Esophagus muscularis mucosa (tissue), 4 donors: Measurements from ENCODE around the gene EHF. TPM values are rescaled to one million over a fixed set of nuclear protein-coding genes. Genes with fewer than 3 reads are reported as not detected.

Experiments
- DNase-seq: peaks from one replicate; pipeline ENCODE4 v3.0.0-alpha.2; 2017; ENCODE audit errors: extremely low spot score
- H3K27ac ChIP-seq, 4 donors: fragments of 200-600 bp; sonication (generic); replicated peaks in 1 of 4; 1 replicate in 3 of 4; 2 replicates in 1 of 4; pipeline ENCODE4 v1.5.1; 2016 to 2019; ENCODE audit warnings: mild to moderate bottlenecking in 1 of 4
- H3K27me3 ChIP-seq, 4 donors: fragments of 200-600 bp; sonication (generic); one replicate each; pipeline versions ENCODE4 v1.5.1 to v1.6.0; 2016 to 2019
- H3K36me3 ChIP-seq, 4 donors: fragments of 200-600 bp; sonication (generic); one replicate each; pipeline ENCODE4 v1.5.1; 2016 to 2019
- H3K4me1 ChIP-seq, 4 donors: fragments of 200-600 bp; sonication (generic); one replicate each; pipeline ENCODE4 v1.5.1; 2016 to 2019
- H3K4me3 ChIP-seq, 4 donors: fragments of 200-600 bp; sonication (generic); 1 replicate in 2 of 4; 2 replicates in 2 of 4; pipeline ENCODE4 v1.5.1; 2016 to 2019; ENCODE audit warnings: mild to moderate bottlenecking in 4 of 4, moderate library complexity in 1 of 4
- H3K9me3 ChIP-seq, 4 donors: fragments of 200-600 bp; sonication (generic); 1 replicate in 3 of 4; 2 replicates in 1 of 4; pipeline ENCODE4 v1.5.1; 2016 to 2019
- CTCF ChIP-seq, 3 experiments: fragments of 200-600 bp in 2 of 3; fragments of 450-650 bp in 1 of 3; sonication (generic) in 2 of 3; IDR thresholded peaks; one replicate each; pipeline ENCODE4 v1.5.1; 2017 to 2019; ENCODE audit warnings: antibody characterized with exemption in 3 of 3, mild to moderate bottlenecking in 2 of 3, moderate library complexity in 1 of 3
- EP300 ChIP-seq: sonication (generic); formaldehyde crosslinking; IDR thresholded peaks from one replicate; pipeline ENCODE4 v1.6.1; 2017; ENCODE audit warnings: antibody characterized with exemption
- POLR2A ChIP-seq: fragments of 450-650 bp; IDR thresholded peaks from one replicate; pipeline ENCODE4 v1.6.1; 2017; ENCODE audit warnings: antibody characterized with exemption, moderate library complexity, mild to moderate bottlenecking, low read depth
- POLR2AphosphoS5 ChIP-seq, 2 donors: sonication (generic); formaldehyde crosslinking; IDR thresholded peaks; one replicate each; pipeline ENCODE4 v1.6.1; 2017; ENCODE audit warnings: antibody characterized with exemption in 2 of 2
- WGBS: methylation state at CpG from one replicate; pipeline ENCODE4 v1.1.5; 2018; 5-methylcytosine and 5-hydroxymethylcytosine counted together
- intact Hi-C: fragments of 100-400 bp; cut with DNase I; formaldehyde crosslinking; loops from one replicate; pipeline ENCODE4 v1.15.1; 2023
- total RNA-seq, 4 donors: library from RNA; depleted of rRNA; stranded (reverse); fragments of >200 nt; gene quantifications; one replicate each; pipeline versions ENCODE4 v1.1.0 to v1.2.1, GENCODE V29; 2016

EHF gene
- total RNA-seq, 4 donors from 2014 or later = 0.42 to 0.52 TPM; not detected in 2

- Histone ChIP-seq H3K27me3 (no peaks in the 10 kb centered on the region), H3K4me3 (no peak overlapping the region), H3K36me3 (no peaks in the 10 kb centered on the region), H3K4me1 (peaks cover 0 to 8% (median 0%) of the 10 kb centered on the region in 4 donors), H3K9me3 (no peaks in the 10 kb centered on the region), H3K27ac (no peak overlapping the region)
- DNase-seq = no peak
- intact Hi-C loops = no loop called here
- 84% methylated on average over 15 of the region's 15 CpGs for WGBS
- TF ChIP-seq EP300 (no peak), POLR2AphosphoS5 (IDR thresholded peaks at IDR 0.05) (no peak), POLR2A (no peak), CTCF (IDR thresholded peaks at IDR 0.05) (no peak)
Observed at GRCh38 chr11:34603129-34604001, 17.5 kb upstream of the EHF start.

GRCh38 chr11:34604145-34604544 lies 16.7 kb upstream of the EHF start:
- intact Hi-C loops = no loop called here
- no peak for DNase-seq
- no peak overlapping the region for H3K27ac ChIP-seq
- H3K27me3 ChIP-seq = no peaks in the 10 kb centered on the region
- H3K36me3 ChIP-seq = no peaks in the 10 kb centered on the region
- H3K9me3 ChIP-seq = no peaks in the 10 kb centered on the region
- TF ChIP-seq POLR2A (no peak), EP300 (no peak), CTCF (IDR thresholded peaks at IDR 0.05) (no peak), POLR2AphosphoS5 (IDR thresholded peaks at IDR 0.05) (no peak)
- H3K4me1 ChIP-seq = peaks cover 0 to 8% (median 0%) of the 10 kb centered on the region in 4 donors
- no peak overlapping the region for H3K4me3 ChIP-seq
- 100% methylated on average over 2 of the region's 2 CpGs for WGBS

DNA sequence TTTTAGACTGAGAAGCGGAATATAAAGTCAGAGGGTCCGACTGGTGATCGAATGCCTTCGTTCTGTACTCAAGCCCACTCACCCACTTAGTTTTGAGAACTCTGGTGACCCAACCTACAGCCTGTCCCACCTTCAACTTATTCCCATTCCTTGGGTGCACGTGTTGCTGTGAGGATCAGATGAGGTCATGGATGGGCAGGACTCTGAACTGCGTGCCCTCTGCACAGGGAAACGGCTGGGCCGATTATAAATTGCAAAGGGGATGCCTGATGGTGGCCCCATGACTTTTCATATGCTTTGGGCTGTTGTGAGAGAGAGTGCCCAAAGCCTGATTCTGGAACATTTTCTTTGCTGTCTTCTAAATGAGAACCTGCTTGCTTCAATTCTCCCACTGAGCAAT lies 16.0 kb upstream of the EHF start:
- no peak for DNase-seq
- no peak overlapping the region for H3K27ac ChIP-seq
- no peak overlapping the region for H3K4me3 ChIP-seq
- no peaks in the 10 kb centered on the region for H3K9me3 ChIP-seq
- TF ChIP-seq POLR2A (no peak), EP300 (no peak)
- WGBS = 76% methylated on average over 8 of the region's 8 CpGs
- peaks cover 0 to 8% (median 0%) of the 10 kb centered on the region in 4 donors for H3K4me1 ChIP-seq
- H3K27me3 ChIP-seq = no peaks in the 10 kb centered on the region
- H3K36me3 ChIP-seq = no peaks in the 10 kb centered on the region
- intact Hi-C loops = no loop called here

DNA sequence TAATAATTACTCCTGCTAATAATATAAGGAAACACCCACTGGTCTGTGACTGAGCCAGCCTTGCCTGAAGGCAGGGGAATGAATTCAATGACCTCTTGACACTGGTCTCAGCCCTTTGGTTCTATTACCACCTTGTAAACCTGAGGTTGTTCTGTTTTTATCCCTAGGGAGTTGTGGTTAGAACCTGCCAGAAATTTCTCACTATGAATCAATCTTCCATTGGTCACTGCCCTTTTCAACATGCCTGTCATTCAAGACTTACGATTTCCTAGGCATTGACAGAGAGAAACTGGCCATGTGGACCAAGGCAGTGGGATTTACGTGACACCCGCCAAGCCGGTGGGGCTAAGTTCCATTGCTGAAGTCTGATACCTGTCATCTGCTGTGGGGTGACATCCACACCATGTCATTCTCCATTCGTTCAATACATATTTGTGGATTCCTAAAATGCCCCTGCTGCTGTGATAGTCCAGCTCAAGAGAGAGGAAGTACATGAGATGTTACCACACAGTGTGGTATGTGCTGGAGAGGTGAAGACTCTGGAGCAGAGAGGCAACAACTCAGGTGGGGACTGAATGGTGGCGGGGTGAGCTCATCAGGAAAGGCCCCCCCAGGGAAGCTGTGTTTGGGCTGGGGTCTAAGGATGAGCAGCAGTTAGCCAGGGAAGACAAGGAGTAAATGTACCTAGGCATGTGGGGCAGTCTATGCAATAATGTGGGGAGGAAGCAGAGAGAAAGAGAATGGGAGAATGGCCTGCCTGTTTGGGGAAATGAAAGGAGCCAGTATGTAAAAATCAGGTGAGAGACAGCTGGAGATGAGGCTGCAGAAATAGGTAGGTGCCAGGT lies 15.2 kb upstream of the EHF start:
- Histone ChIP-seq H3K4me3 (no peak overlapping the region), H3K9me3 (no peaks in the 10 kb centered on the region), H3K36me3 (no peaks in the 10 kb centered on the region), H3K27ac (no peak overlapping the region), H3K27me3 (no peaks in the 10 kb centered on the region), H3K4me1 (peaks cover 0 to 5% (median 0%) of the 10 kb centered on the region in 4 donors)
- TF ChIP-seq EP300 = no peak
- TF ChIP-seq POLR2A = no peak
- TF ChIP-seq POLR2AphosphoS5 (IDR thresholded peaks at IDR 0.05) = no peak
- TF ChIP-seq CTCF (IDR thresholded peaks at IDR 0.05) = no peak
- intact Hi-C loops = no loop called here
- no peak for DNase-seq
- WGBS = 88% methylated on average over 6 of the region's 6 CpGs
